ENCODE data around the gene IL6R.

The IL6R gene

GRCh38 chr1:154434346-154435085 is 29.4 kb downstream of the IL6R start:
- Histone ChIP-seq H3K27ac (replicated peaks) (no peak overlapping the region), H3K4me3 (replicated peaks; ENCODE audit: insufficient read depth, low read length) (no peak overlapping the region), H3K27me3 (ENCODE audit: insufficient read depth, poor library complexity, severe bottlenecking) (no peaks in the 10 kb centered on the region)
- no peak for DNase-seq (ENCODE audit: low read depth in 1 of 2, low spot score in 1 of 2)
- no peak for TF ChIP-seq REST (IDR thresholded peaks at IDR 0.05; ENCODE audit: insufficient replicate concordance, low read depth)
- TF ChIP-seq CTCF (IDR thresholded peaks at IDR 0.05; ENCODE audit: insufficient read depth, low read length), result no peak
- TF ChIP-seq SPI1 (IDR thresholded peaks at IDR 0.05; ENCODE audit: borderline replicate concordance, low read depth), result no peak
- TF ChIP-seq POLR2AphosphoS5 (IDR thresholded peaks at IDR 0.05; ENCODE audit: low read depth), result no peak
- no peak for TF ChIP-seq GABPA (IDR thresholded peaks at IDR 0.05; ENCODE audit: low read depth)

GRCh38 chr1:154435599-154436200 is 30.6 kb downstream of the IL6R start:
- Histone ChIP-seq H3K4me3 (replicated peaks; ENCODE audit: insufficient read depth, low read length) (no peak overlapping the region), H3K27ac (replicated peaks) (no peak overlapping the region), H3K27me3 (ENCODE audit: insufficient read depth, poor library complexity, severe bottlenecking) (no peaks in the 10 kb centered on the region)
- no peak for DNase-seq (ENCODE audit: low read depth in 1 of 2, low spot score in 1 of 2)
- TF ChIP-seq REST (IDR thresholded peaks at IDR 0.05; ENCODE audit: insufficient replicate concordance, low read depth) (no peak), POLR2AphosphoS5 (IDR thresholded peaks at IDR 0.05; ENCODE audit: low read depth) (no peak), CTCF (IDR thresholded peaks at IDR 0.05; ENCODE audit: insufficient read depth, low read length) (no peak), GABPA (IDR thresholded peaks at IDR 0.05; ENCODE audit: low read depth) (no peak), SPI1 (IDR thresholded peaks at IDR 0.05; ENCODE audit: borderline replicate concordance, low read depth) (no peak)

- H3K27ac ChIP-seq (replicated peaks), result no peak overlapping the region
- H3K4me3 ChIP-seq (replicated peaks; ENCODE audit: insufficient read depth, low read length), result no peak overlapping the region
- no peak for DNase-seq (ENCODE audit: low read depth in 1 of 2, low spot score in 1 of 2)
- TF ChIP-seq POLR2AphosphoS5 (IDR thresholded peaks at IDR 0.05; ENCODE audit: low read depth) (no peak), CTCF (IDR thresholded peaks at IDR 0.05; ENCODE audit: insufficient read depth, low read length) (no peak), GABPA (IDR thresholded peaks at IDR 0.05; ENCODE audit: low read depth) (no peak), REST (IDR thresholded peaks at IDR 0.05; ENCODE audit: insufficient replicate concordance, low read depth) (no peak), SPI1 (IDR thresholded peaks at IDR 0.05; ENCODE audit: borderline replicate concordance, low read depth) (no peak)
- no peaks in the 10 kb centered on the region for H3K27me3 ChIP-seq (ENCODE audit: insufficient read depth, poor library complexity, severe bottlenecking)
Measured at GRCh38 chr1:154436433-154436832, 31.3 kb downstream of the IL6R start.
